Right renal pelvis (tissue), 4 donors: ENCODE data around the gene EGR4. TPM values are rescaled to one million over a fixed set of nuclear protein-coding genes. Genes with fewer than 3 reads are reported as not detected.

ENCODE experiments used
- DNase-seq, 4 donors: peaks; one replicate each; pipeline ENCODE4 v3.0.0-alpha.2; 2013; ENCODE audit warnings: low read depth in 4 of 4, low spot score in 3 of 4, missing footprints in 1 of 4
- polyA plus RNA-seq, 4 donors: library from polyadenylated mRNA; unstranded; fragments of 120-200 nt; gene quantifications; one replicate each; pipeline ENCODE4 v1.2.1, GENCODE V29; 2013; ENCODE audit not compliant: insufficient read length in 4 of 4

EGR4 gene
- polyA plus RNA-seq, 4 donors, result not detected

DNA sequence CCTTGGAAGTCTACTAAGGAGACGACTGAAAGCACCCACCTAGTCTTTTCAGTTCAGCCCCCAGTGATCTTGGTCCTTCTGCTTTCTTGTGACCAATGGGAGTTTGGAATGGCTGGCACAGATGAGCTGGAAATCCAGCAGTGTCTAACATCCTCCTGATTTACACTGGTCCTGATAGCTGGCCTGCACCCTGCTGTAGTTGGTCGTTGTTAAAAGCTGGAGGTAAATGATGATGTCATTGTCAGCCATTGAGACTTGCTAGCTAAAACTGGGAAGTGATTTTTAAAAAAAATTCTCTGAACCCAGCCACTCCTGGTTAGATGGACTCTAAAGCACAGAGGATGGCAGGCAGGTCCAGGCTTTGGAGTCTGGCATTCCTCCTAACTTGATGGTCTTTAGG lies 39.9 kb downstream of the EGR4 start:
- no peak for DNase-seq

DNA sequence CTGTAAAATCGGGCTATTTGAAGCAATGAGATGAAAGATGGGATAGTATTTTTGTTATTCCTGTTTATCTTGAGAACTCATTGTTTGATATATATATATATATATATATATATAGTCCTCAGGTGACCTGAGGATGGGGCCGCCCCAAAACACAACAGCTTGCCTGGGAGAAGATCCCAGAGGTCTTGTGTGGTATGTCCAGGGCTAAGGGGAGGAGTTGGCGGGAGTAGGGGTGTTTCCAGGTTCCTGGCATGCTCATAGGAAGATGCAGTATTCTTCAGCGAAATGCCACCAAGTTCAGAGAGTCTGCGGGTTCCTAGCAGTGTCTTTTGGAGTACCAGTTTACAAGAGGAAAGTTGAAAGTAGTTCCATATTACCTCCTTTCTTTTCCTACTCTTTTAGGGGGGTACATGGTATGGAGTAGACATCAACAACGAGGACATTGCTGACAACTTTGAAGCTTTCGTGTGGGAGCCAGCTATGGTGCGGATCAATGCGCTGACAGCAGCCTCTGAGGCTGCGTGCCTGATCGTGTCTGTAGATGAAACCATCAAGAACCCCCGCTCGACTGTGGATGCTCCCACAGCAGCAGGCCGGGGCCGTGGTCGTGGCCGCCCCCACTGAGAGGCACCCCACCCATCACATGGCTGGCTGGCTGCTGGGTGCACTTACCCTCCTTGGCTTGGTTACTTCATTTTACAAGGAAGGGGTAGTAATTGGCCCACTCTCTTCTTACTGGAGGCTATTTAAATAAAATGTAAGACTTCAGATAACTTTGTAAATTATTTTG lies 40.9 kb downstream of the EGR4 start:
- DNase-seq, result no peak

DNA sequence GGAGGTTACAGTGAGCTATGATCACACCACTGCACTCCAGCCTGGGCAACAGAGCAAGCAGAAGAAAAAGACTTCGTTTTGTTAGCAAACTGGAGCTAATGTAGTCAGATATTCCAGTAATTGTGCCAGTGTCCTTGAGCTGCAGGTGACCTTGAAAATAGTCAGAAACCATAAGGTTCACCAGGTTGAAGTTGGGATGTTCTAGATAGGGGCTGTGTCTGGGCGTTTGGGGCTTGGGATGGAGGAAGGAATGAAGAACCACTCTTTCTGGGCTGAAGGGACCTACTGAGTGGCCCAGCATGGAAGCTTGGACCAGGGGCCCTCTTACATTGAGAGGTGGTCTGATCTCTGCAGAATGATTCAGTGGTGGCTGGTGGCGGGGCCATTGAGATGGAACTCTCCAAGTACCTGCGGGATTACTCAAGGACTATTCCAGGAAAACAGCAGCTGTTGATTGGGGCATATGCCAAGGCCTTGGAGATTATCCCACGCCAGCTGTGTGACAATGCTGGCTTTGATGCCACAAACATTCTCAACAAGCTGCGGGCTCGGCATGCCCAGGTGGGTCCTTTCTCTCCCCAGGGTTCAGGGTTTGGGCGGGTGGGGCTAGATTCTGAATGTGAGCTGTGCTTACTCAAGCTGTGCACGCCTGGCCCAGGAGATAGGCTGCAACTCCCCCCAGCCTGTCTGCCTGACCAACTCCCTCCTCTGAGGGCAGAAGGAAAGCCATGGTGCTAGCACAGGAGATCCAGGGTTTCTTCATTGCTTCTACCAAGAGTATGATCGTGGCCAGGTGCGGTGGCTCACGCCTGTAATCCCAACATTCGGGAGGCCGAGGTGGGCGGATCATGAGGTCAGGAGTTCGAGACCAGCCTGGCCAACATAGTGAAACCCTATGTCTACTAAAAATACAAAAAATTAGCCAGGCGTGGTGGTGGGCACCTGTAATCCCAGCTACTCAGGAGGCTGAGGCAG lies 42.2 kb downstream of the EGR4 start:
- no peak for DNase-seq

GRCh38 chr2:73249636-73250035 lies 43.7 kb downstream of the EGR4 start:
- DNase-seq, result no peak

DNA sequence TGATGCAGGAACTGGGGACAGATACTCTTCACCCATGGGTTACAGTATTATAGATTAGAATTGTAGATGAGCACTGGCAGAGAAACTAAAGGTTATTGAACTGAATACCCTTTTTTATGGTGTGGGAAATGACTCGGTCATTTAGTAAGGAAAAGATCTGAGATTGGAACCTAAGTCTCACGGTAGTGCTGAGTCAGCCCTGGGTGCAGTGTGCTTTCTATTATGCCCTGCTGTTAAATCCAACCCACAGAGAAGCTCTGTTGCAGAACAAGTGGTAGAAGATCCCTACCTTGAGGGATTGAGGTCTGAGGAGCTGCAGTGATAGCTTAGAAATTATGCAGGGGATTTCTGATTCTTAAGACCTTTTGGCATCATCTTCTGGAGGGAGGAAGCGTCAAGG lies 46.5 kb downstream of the EGR4 start:
- DNase-seq, result no peak

DNA sequence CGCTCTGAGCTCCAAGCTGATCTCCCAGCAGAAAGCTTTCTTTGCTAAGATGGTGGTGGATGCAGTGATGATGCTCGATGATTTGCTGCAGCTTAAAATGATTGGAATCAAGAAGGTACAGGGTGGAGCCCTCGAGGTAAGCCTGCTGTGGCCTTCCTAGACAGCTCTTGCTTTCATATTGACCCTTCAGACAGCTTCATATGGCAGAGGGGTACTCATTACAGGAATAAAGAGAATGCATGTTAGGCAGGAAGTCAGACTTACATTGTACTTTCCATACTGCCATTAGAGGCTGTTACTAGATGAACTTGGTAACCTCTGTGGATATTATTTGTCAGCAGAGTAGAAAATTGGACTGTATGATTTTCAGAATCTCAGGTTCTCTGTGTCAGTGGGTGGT lies 48.8 kb downstream of the EGR4 start:
- no peak for DNase-seq

GRCh38 chr2:73243884-73244570 lies 49.3 kb downstream of the EGR4 start:
- no peak for DNase-seq

Other genes starting within 250 kb of the EGR4 start
- 10 to 100 TPM; 25.9 to 32.6 (median 26.9) TPM for gene SFXN5, start 221.8 kb downstream of the EGR4 start, polyA plus RNA-seq
- 10 to 100 TPM; 37.8 to 46.5 (median 44.6) TPM for gene RAB11FIP5, start 180.6 kb downstream of the EGR4 start, polyA plus RNA-seq
- under 1 TPM in 1 of 4 donors, not detected in 3; 0.05 TPM for gene NOTO, start 91.0 kb downstream of the EGR4 start, polyA plus RNA-seq
- gene SMYD5, start 79.3 kb downstream of the EGR4 start, polyA plus RNA-seq, result 10 to 100 TPM; 34.9 to 36.4 (median 35.5) TPM
- 10 to 100 TPM; 13.3 to 17.6 (median 14.9) TPM for gene PRADC1, start 60.3 kb downstream of the EGR4 start, polyA plus RNA-seq
- gene CCT7, start 59.2 kb downstream of the EGR4 start, polyA plus RNA-seq, result 100 to 1,000 TPM; 246 to 280 (median 257) TPM
- 1 to 10 TPM; 1.8 to 2.5 (median 1.8) TPM for gene FBXO41, start 9.1 kb downstream of the EGR4 start, polyA plus RNA-seq
- gene ALMS1, start 92.3 kb upstream of the EGR4 start, polyA plus RNA-seq, result 10 to 100 TPM; 34.3 to 36.6 (median 35.0) TPM